GM21576 (cell line): ENCODE measurements around the gene RBM4.

Experiments
- ATAC-seq: cut with Tn5 transposase; IDR thresholded peaks from one replicate; pipeline ENCODE4 v1.9.1; 2021; ENCODE audit warnings: mild to moderate bottlenecking, moderate library complexity; ENCODE audit not compliant: unreplicated experiment

Gene RBM4

GRCh38 chr11:66649903-66650302, 11.4 kb downstream of the RBM4 start:
- no peak for ATAC-seq

DNA sequence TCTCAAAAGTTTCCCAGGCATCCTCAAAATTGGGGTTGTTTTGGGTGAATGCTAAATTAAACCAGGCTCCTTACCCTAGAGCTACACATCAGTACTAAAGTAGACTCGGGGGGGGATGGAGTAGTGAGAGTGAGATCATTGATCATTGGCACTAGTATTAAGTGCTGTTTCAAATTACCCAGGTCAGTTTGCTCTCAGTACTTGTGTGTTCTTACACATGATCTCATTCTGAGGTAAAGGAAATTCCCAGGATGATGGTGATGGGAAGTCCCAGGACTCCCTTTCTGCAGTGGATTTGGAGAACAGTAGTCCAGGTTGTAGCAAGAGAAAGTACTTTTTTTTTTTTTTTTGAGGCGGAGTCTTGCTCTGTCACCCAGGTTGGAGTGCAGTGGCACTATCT, 12.5 kb downstream of the RBM4 start:
- no peak for ATAC-seq

- no peak for ATAC-seq
Measured at GRCh38 chr11:66652651-66653050, 14.1 kb downstream of the RBM4 start.

- ATAC-seq: no peak
Measured at GRCh38 chr11:66653123-66653522, 14.6 kb downstream of the RBM4 start.

- ATAC-seq: no peak
Measured at GRCh38 chr11:66659763-66660162, 21.3 kb downstream of the RBM4 start.

DNA sequence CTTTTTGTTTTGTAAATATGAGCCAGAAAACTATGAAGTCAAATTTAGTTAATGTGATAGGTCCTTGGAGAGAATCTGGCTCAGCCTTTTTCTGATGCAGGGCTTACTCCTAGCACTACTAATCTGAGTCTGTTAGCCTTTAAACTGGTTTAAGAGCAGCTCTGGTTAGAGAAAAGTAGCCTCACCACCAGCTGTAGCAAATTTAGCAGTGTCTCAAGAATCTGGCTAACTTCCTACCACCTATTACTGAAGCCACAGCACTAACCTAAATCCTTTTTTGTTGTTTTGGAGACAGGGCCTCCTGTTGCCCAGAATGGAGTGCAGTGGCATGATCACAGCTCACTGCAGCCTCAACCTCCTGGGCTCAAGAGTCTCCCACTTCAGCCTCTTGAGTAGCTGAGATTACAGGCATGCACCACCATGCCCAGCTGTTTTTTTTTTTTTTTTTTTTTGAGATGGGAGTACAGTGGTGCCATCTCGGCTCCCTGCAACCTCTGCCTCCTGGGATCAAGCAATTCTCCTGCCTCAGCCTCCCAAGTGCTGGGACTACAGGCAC, 25.3 kb downstream of the RBM4 start:
- no peak for ATAC-seq

- no peak for ATAC-seq
Measured at GRCh38 chr11:66665369-66665768, 26.9 kb downstream of the RBM4 start.

GRCh38 chr11:66670816-66671215, 32.3 kb downstream of the RBM4 start:
- no peak for ATAC-seq

DNA sequence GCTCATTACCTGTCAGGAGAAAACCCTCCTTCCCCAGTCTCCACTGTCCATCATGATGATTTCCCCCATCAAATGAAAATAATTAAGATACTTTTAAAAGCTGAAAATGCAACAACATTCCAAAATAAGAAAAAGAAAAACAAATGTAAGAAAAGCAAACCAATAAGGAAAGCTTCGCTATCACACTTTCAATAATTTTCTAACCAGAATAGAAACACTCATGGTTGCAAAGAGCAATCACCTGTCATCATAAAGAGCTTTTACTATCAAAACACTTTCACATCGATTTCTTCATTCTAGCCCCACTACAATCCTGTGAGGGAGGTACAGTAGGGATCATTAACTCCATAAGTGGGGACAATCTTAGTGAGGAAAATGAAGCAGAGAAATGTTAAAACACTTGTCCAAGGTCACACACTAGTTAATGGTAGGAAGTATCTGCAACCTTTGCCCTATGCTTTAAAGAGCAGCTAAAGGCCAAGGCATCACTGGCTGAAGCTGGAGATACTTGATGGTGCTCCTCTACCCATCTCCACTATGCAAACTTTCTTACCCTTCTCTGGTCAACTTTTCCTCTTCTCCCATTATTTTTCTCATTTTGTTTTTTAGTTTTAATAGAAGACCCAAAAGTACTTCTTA, 36.6 kb downstream of the RBM4 start:
- ATAC-seq: no peak

DNA sequence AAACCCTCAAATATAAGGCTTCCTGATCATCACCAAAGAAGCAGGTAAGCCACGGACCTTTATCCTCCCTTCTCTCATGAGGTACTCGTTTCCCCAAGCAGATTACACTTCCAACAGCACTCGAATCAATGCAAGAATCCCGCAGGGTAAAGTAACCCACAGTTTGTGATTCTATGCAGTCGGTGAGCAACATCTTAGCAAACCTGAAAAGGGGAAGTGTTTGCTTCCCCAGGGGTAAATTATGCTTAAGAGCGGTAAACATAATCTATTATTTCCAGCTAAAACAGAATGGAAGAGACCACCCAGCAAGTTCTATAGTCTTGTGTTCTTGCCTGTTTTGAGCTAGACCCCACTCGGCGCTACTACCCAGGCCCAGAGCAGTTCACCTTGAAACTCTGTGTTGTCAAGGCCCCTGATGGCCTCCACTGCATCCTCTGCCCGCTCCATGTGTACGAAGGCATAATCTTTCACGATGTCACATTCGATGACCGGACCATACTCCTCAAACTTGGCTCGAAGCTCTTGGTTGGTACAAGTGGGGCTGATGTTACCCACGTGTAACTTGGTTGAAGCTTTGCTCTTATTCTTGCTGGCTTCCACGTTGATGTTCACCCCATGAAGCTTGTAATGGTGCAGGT, 37.9 kb downstream of the RBM4 start:
- ATAC-seq: no peak

DNA sequence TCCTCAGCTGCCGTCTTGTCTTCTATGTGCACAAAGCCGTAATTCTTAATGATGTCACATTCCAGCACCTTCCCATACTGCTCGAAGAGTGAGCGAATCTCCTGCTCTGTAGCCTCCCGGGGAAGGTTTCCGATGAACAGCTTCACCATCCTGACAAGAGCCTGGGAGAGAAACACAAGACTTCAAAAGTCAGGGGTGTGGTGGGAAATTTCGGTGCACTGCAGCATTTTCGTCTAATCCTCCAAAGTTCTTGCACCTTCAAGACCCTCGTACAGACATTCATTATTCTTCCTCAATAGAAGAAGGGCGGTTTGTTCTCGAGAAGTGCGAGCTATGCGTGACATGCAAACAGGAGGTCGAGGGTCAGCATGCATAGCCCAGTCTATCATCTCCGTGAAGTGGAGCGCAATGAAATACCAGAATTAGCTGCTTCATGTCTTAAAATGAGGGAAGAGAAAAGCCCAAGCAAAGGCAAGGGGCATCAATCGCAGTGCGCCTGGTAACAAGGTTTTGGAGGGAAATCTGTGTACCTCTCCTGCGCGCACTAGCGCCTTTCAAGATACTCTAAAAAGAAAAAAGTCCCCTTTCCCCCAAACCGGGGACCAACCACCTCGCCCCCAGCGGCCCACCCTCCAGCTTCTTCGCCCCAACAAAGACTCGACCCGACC, 38.6 kb downstream of the RBM4 start:
- no peak for ATAC-seq

GRCh38 chr11:66677599-66678375, 39.3 kb downstream of the RBM4 start, which contains the start of gene RBM4B:
Gene RBM4B (minus strand): TSS chr11:66677887. CDS start chr11:66677079, 808 bp downstream.
- peak; percentile 80 for ATAC-seq

- no peak for ATAC-seq
Measured at GRCh38 chr11:66680966-66681645, 42.6 kb downstream of the RBM4 start.

DNA sequence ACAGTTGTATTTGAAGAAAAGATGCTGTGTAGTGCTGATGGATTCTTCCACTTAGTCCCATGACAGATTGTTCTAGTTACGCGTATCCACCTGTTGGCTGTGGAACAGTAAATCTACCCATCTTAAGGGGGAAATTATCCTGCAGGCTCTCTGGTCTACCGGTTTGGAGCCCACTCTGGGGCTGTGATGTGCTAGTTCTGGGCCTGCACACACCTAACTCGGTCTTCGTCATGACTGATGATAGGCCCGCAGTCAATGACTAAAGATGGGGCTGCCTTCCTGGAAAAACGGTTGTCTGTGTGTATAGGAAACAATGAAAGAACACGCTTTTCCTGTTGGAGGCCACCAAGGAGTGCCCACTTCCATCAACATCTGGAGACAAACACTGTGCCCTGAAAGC, 45.4 kb downstream of the RBM4 start:
- no peak for ATAC-seq

DNA sequence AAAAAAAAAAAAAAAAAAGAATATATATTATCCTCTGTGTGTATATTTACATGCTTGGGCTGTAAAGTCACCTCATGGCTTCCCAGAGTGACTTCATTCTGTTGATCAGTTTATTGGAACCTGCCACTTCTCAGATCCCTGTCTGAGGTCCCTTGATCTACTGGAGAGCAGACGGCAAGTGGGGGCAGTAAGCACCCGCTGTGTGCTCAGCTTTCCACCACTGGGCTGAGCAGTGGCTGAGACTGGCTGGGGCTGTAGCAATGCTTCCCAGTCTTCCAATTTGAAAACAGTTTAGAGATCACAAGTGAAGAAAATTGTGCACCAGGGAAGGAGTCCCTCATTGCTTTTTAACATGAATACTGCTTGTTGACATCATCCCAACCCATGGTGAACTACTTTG, 46.1 kb downstream of the RBM4 start:
- ATAC-seq: no peak

- ATAC-seq: no peak
Measured at GRCh38 chr11:66685276-66686099, 47.0 kb downstream of the RBM4 start.

- ATAC-seq: no peak
Measured at GRCh38 chr11:66686100-66686785, 47.7 kb downstream of the RBM4 start.

GRCh38 chr11:66686801-66687750, 48.6 kb downstream of the RBM4 start:
- ATAC-seq: no peak
